Testis (tissue), 2 donors: ENCODE data around the gene PEPD.

Experiments
- CTCF ChIP-seq, 3 experiments: fragments of 450-650 bp in 2 of 3; fragments of 200-600 bp in 1 of 3; sonication (generic) in 1 of 3; IDR thresholded peaks; one replicate each; pipeline ENCODE4 v1.5.1; 2016 to 2019; ENCODE audit warnings: antibody characterized with exemption in 3 of 3, mild to moderate bottlenecking in 2 of 3, moderate library complexity in 1 of 3
- POLR2A ChIP-seq: fragments of 450-650 bp; IDR thresholded peaks from one replicate; pipeline ENCODE4 v1.6.1; 2017; ENCODE audit warnings: antibody characterized with exemption, mild to moderate bottlenecking, moderate library complexity

DNA sequence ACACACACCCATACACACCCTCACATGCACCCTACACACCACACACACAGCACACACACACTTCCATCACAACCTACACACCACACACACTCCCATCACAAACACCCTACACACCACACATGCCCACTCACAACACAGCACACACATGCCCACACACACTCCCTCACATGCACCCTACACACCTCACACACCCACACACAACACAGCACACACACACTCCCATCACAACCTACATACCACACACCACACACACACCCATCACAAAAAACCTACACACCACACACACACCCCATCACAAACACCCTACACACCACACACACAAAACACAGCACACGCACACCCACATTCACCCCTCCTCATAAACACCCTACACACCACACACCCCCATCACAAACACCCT, 15.1 kb downstream of the PEPD start:
- TF ChIP-seq CTCF (IDR thresholded peaks at IDR 0.05) (no peak), POLR2A (no peak)
